SK-N-MC (cell line): ENCODE results near the gene PPP1R15B.

Source experiments
- EZH2 ChIP-seq: fragments of 200-600 bp; sonication (generic); IDR thresholded peaks from one replicate; pipeline ENCODE4 v1.6.1; 2017; ENCODE audit warnings: antibody characterized with exemption
- POLR2AphosphoS5 ChIP-seq: IDR thresholded peaks from 2 replicates; pipeline ENCODE4 v1.6.1; 2012; ENCODE audit warnings: mild to moderate bottlenecking, low read depth, low read length, borderline replicate concordance

GRCh38 chr1:204448344-204448964 is 36.8 kb upstream of the PPP1R15B start:
- TF ChIP-seq POLR2AphosphoS5 (no peak), EZH2 (no peak)
